ENCODE measurements around the gene ARID3A. TPM values are rescaled to one million over a fixed set of nuclear protein-coding genes. Genes with fewer than 3 reads are reported as not detected.

The ARID3A gene
- total and polyA plus RNA-seq, 9 donors: 1.1 to 8.1 (median 4.5) TPM

DNA sequence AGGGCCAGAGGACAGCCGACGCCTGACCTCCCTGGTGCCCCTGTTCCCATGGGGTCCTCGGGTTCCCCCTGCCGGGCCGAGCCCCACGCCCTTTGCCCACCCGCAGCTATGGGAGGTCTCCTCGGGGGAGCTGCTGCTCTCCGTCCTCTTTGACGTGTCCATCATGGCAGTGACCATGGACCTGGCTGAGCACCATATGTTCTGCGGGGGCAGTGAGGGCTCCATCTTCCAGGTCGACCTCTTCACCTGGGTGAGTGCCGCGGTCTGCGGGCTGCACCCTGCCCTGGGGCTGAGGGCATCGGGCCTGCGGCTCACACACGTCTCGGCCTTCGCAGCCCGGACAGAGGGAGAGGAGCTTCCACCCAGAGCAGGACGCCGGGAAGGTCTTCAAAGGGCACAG, 64.9 kb downstream of the ARID3A start:
- Histone ChIP-seq H3K27me3 (no peaks in the 10 kb centered on the region), H3K27ac (no peak overlapping the region), H3K4me3 (no peak overlapping the region), H3K9me3 (no peaks in the 10 kb centered on the region), H3K4me1 (ENCODE audit: insufficient read depth) (no peaks in the 10 kb centered on the region), H3K36me3 (no peaks in the 10 kb centered on the region)
- TF ChIP-seq EP300 (IDR thresholded peaks at IDR 0.05) (no peak), POLR2A (IDR thresholded peaks at IDR 0.05) (no peak)
- TF ChIP-seq, protein P1, sequence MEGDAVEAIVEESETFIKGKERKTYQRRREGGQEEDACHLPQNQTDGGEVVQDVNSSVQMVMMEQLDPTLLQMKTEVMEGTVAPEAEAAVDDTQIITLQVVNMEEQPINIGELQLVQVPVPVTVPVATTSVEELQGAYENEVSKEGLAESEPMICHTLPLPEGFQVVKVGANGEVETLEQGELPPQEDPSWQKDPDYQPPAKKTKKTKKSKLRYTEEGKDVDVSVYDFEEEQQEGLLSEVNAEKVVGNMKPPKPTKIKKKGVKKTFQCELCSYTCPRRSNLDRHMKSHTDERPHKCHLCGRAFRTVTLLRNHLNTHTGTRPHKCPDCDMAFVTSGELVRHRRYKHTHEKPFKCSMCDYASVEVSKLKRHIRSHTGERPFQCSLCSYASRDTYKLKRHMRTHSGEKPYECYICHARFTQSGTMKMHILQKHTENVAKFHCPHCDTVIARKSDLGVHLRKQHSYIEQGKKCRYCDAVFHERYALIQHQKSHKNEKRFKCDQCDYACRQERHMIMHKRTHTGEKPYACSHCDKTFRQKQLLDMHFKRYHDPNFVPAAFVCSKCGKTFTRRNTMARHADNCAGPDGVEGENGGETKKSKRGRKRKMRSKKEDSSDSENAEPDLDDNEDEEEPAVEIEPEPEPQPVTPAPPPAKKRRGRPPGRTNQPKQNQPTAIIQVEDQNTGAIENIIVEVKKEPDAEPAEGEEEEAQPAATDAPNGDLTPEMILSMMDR (IDR thresholded peaks at IDR 0.05): no peak
- peak in 1 of 5 donors; percentile 36 for DNase-seq
- intact Hi-C loops (cut with DNase I): loop anchor here in 1 of 4 donors (10.0 kb wide), 1 partner anchor 216 kb away; no protein-coding TSS in a partner anchor
- 81 to 85% (median 84%) methylated on average over 23 of the region's 23 CpGs for WGBS, 3 donors

DNA sequence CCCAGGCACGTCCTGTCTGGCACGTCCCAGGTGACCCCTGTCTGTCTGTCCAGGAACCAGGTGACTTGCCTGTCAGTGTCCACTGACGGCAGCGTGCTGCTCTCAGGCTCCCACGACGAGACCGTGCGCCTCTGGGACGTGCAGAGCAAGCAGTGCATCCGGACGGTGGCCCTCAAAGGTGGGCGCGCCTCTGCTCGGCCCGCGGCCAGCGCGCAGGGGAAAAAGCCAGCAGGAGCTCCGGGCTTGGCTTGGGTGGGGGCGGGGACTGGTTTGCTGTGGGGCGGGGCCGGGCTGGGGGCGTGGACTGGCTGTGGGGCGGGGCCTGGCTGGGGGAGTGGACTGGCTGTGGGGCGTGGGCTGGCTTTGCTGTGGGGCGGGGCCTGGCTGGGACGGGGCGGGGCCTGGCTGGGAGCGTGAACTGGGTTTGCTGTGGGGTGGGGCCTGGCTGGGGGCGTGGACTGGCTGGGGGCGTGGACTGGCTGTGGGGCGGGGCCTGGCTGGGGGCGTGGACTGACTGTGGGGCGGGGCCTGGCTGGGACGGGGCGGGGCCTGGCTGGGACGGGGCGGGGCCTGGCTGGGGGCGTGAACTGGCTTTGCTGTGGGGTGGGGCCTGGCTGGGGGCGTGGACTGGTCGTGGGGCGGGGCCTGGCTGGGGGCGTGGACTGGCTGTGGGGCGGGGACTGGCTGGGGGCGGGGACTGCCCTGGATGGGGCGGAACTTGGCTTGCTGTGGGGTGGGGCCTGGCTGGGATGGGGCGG, 65.5 kb downstream of the ARID3A start:
- peak in 3 of 5 donors; percentile 37 to 54 (median 44) for DNase-seq
- Histone ChIP-seq H3K36me3 (no peaks in the 10 kb centered on the region), H3K27me3 (no peaks in the 10 kb centered on the region), H3K27ac (no peak overlapping the region), H3K4me1 (ENCODE audit: insufficient read depth) (peaks cover 2% of the 10 kb centered on the region), H3K4me3 (no peak overlapping the region), H3K9me3 (no peaks in the 10 kb centered on the region)
- WGBS, 3 donors: 72 to 87% (median 87%) methylated on average over 13 to 44 of the region's 47 CpGs
- no peak for TF ChIP-seq EP300 (IDR thresholded peaks at IDR 0.05)
- no peak for TF ChIP-seq POLR2A (IDR thresholded peaks at IDR 0.05)
- TF ChIP-seq, protein P1 (IDR thresholded peaks at IDR 0.05): no peak
- intact Hi-C loops (cut with DNase I): loop anchor here in 1 of 4 donors (10.0 kb wide), 1 partner anchor 217 kb away; no protein-coding TSS in a partner anchor

DNA sequence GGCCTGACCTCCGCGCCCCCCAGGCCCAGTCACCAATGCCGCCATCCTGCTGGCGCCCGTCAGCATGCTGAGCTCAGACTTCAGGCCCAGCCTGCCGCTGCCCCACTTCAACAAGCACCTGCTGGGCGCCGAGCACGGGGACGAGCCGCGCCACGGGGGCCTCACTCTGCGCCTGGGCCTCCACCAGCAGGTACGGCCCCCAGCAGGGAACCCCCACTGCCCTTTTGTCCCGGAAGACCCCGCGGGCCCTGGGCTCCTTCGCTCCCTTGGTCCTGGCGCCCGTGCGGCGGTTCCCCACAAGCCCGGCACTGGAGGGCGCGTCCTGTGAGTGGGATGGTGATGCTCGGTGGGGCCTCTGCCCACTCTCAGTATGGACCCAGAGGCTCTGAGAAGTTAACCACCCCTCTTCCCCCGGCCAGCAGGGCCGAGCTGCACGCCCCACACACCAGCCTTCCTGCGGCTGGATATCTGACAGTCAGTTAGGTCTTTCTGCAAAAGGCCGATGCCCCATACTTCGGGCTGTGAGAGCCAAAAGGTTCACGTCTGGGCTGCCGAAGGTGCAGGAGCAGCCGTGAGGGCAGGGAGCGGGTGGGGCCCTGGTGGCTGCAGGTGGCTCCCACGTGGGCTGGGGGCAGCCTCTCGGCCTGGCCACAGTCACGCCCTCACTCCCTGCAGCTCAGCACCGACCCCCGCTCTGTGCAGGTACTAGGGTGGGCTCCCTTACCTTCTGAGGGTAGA, 66.3 kb downstream of the ARID3A start:
- no peaks in the 10 kb centered on the region for H3K36me3 ChIP-seq
- intact Hi-C loops (cut with DNase I): loop anchor here in 1 of 4 donors (10.0 kb wide), 1 partner anchor 217 kb away; no protein-coding TSS in a partner anchor

DNA sequence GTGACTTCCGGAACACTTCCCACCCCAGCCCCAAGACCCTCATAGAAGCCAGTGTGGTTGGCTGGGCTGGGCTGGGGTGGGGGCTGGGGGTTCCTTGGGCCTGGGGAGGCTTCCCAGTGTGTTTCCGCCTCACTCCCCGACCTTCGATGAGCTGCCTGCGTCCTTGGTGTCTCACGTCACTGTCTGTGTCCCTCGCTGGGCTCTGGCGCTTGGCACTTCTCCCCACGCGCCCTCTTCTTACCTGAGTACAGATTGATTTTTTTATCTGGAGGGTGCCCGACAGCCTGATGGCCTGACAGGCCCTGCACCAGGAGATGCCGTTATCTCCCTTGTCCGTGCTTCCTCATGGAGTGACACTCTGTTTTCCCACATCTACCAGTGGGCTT, 66.8 kb downstream of the ARID3A start:
- intact Hi-C loops (cut with DNase I): loop anchor here in 1 of 4 donors (10.0 kb wide), 1 partner anchor 218 kb away; no protein-coding TSS in a partner anchor
- Histone ChIP-seq H3K4me1 (ENCODE audit: insufficient read depth) (peaks cover 2% of the 10 kb centered on the region), H3K4me3 (no peak overlapping the region), H3K27me3 (no peaks in the 10 kb centered on the region), H3K36me3 (no peaks in the 10 kb centered on the region), H3K27ac (no peak overlapping the region), H3K9me3 (no peaks in the 10 kb centered on the region)
- TF ChIP-seq POLR2A (IDR thresholded peaks at IDR 0.05) (no peak), EP300 (IDR thresholded peaks at IDR 0.05) (no peak)
- TF ChIP-seq, protein P1 (IDR thresholded peaks at IDR 0.05): no peak
- DNase-seq: no peak
- WGBS, 3 donors: 91 to 95% (median 92%) methylated on average over 13 of the region's 13 CpGs

More for the DNA sequence above, 66.3 kb downstream of the ARID3A start:
- no peaks in the 10 kb centered on the region for H3K27me3 ChIP-seq
- H3K4me1 ChIP-seq (ENCODE audit: insufficient read depth): peaks cover 2% of the 10 kb centered on the region
- peak in 1 of 5 donors; percentile 50 for DNase-seq
- 90 to 91% (median 90%) methylated on average over 31 to 42 of the region's 42 CpGs for WGBS, 3 donors
- H3K9me3 ChIP-seq: no peaks in the 10 kb centered on the region
- H3K4me3 ChIP-seq: no peak overlapping the region
- no peak overlapping the region for H3K27ac ChIP-seq
- no peak for TF ChIP-seq POLR2A (IDR thresholded peaks at IDR 0.05)
- TF ChIP-seq EP300 (IDR thresholded peaks at IDR 0.05): no peak
- TF ChIP-seq, protein P1 (IDR thresholded peaks at IDR 0.05): no peak
